CD4-positive, alpha-beta T cell treated with Interleukin-17A for 4 hours (primary cell): ENCODE results near the gene LDAH.

Experiments used
- DNase-seq: peaks from one replicate; pipeline ENCODE4 v3.0.0-alpha.2; 2020; ENCODE audit warnings: mixed read lengths

LDAH gene

DNA sequence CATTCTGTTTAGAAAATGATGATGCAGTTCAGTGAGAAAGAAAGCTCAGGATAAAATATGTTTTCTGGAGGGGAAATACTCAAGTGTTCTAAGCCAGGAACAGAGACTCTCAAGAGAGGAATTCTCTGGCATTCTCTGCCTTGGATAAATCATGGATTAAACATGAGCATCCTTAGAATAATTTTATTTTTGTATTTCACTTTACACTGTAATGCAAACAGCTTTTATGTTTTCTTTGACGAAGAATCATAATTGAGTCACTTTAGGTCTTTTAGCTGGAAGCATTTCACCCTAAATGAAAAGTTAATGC is 144.9 kb downstream of the LDAH start:
- DNase-seq, result no peak

- no peak for DNase-seq
Observed at GRCh38 chr2:20677301-20678085, 145.4 kb downstream of the LDAH start.

- no peak for DNase-seq
Observed at GRCh38 chr2:20676353-20677215, 146.3 kb downstream of the LDAH start.

GRCh38 chr2:20675701-20676352 is 147.1 kb downstream of the LDAH start:
- no peak for DNase-seq

DNA sequence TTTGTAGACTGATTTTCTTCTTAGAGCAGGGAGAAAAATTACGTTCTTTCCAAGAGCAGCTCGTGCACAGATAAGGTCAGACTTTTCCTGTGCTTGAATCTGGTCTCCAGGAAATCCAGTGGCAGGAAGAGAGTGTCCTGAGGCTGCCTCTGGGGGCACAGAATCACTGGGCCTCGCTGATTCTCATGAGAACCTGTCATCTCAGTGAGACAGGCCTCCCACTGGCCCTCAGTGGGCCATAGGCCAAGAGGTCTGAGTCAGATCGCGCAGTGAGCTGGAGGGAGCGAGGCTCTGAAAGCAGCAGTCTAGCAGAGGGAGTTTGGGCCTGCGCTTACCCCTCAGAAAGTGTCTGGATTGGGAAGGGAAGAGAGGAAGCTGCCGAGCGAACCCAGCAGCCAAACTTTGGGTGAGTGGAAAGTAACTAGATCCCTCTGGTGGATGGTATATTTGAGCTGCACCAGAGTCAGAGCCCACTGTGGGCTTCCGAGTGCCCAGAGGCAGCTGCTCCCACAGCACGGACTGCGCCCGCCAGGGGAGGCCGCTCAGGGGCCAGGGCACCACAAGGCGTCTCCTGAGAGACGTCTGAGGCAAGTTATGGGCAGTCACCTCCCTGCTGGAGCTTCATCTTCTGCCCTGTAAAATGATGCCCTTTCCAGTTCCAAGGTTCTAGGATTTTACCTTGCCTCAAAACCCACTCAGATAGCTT is 147.8 kb downstream of the LDAH start:
- no peak for DNase-seq

DNA sequence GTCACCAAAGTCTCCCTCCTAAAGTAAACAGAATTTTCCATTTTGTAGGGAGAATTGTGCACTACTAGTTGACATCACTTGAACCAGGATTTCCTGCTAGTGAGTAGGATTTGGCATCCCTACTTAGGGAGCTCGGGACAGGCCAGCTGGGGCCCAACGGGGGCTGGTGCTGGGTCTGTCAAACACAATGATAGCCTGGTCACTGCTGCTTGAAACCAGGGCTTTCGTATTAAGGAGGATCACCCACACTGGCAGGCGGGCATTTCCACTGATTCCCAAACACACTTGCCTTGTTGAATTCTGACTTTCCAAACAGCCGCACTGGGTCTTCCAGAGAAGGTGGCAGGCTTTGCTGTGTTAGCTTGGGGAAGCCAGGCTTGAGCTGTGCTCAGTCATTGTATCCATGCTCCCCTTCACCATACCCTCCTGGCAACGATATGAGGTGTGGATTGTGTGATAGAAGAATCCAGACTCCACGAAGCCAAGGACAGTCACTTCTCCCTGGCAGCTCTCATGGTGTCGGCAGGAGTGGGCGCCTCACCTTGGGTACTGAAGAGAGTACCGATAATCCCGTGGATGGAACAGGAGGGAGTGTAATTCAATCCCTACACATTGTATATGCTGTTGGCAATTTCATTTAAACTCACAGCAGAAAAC is 148.5 kb downstream of the LDAH start:
- no peak for DNase-seq

DNA sequence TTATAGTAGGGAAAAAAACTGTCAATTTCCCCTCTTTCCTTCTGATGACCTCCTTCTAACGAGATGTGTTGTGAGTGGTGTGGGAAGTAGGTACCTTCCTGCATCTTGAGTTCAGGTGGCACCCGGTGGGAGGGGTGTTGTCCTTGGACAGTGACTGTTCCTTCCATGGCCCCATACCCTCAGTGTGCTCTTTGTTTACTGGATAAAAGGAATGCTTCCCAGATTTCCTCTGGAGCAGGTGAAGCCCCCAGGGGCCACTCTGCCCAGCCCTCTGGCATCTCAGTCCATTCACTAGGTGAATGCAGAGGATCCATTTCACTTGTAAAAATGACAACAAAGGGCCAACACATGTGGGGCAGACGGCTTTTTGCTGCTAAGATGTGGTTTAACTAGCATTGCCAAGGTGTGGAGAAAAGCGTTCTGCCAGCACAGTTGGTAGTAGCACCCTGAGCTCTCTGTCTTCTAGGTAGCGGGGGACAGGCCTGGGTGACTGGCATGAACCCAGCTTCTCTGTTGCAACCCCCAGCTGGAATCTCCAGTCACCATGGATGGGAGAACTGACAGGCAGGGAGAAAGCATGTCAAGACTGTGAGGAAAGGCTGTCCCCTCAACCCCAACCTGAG is 149.1 kb downstream of the LDAH start:
- DNase-seq, result no peak

DNA sequence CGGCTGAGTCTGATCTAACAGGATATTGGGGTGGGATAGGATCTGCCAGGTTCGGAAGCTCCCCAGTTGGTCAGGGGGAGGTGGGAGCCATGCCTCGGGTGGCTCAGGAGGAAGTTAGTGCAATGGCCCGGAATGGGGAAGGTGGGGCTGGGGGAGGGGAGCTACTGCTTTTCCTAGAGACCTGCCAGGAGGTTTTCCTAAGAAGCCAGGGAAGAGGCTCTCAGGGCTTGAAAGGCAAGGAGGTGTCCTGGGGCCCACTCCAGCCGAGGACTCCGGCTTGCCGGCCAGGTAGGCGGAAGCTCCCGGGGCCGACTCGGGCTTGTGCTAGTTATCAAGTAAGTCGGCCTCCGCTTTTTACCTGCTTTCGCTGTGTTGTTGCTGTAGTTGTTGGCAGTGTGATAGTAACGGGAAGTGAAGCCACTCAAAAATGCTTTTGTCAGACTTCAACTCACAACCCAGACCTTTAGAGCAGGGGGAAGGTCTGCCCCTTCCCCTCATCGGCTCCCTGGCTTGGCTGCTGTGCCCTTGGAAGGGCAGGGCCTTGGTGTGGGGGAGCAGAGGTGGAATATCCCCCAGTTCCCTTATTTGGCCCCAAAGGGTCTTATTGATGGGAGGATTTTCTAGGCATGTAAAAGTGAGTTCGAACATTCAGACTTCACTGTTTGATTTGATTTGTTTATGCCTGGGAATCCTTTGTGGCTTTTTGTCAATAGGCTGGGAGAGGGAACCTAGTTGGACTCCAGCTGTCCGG is 150.5 kb downstream of the LDAH start:
- DNase-seq, result no peak

GRCh38 chr2:20671736-20672080 is 151.2 kb downstream of the LDAH start:
- DNase-seq, result no peak

GRCh38 chr2:20671036-20671735 is 151.7 kb downstream of the LDAH start:
- no peak for DNase-seq

GRCh38 chr2:20670315-20671035 is 152.4 kb downstream of the LDAH start:
- DNase-seq, result no peak

GRCh38 chr2:20669562-20670314 is 153.2 kb downstream of the LDAH start:
- no peak for DNase-seq

GRCh38 chr2:20668871-20669475 is 153.9 kb downstream of the LDAH start:
- no peak for DNase-seq

- DNase-seq, result no peak
Observed at GRCh38 chr2:20668451-20668850, 154.4 kb downstream of the LDAH start.

- no peak for DNase-seq
Observed at GRCh38 chr2:20667531-20668401, 155.1 kb downstream of the LDAH start.

GRCh38 chr2:20667151-20667530 is 155.8 kb downstream of the LDAH start:
- peak; percentile 21 for DNase-seq

DNA sequence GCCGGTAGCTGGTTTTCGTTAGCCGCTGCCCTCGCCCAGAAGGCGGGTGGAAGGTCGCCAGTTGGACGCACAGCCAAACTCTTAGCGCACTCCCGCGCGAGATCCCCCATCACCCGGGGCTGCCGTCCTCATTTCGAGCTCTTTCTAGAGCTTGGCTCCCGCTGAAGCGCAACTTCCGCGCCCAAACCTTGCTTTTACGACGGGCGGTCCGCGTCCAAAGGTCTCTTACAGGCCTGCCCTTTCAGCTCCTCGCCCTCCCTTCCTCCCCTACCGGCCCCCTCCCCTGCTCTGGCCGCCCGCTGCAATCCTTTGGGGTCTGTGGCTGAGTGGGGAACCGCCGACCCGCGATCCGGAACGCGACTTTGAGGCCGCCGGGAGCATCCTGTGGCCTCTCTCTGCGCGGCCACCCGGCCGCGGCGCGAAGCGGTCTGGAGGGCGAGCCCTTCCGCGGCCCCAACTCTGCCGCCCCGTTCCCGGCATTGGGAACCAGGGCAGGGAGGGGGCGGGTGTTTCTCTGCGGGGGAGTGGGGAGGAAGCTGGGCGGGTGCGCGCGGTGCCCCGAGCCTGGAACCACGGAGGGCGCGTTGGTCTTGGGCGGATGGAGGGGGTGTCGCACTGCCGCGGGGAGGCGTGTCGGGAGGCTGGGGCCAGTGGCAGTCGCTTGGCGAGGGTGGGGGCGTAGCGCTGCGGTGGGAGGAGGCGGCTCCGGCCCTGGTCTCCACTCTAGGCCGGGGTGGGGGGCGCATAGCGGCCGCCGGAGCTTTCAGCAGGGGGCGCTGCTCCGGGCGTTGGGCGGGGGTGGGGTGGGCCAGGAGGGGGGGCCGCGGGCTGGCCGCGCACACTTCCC is 156.4 kb downstream of the LDAH start, which contains the start of gene GDF7:
Gene GDF7 (plus strand): TSS at position 841 of the 847 bp plus-strand sequence. CDS start 96 bp downstream, outside the sequence.
- peak; percentile 28 for DNase-seq
